H1 (cell line): ENCODE data around the gene KIT. TPM values are rescaled to one million over a fixed set of nuclear protein-coding genes. Genes with fewer than 3 reads are reported as not detected.

Experiments used
- CTCF ChIA-PET: fragments of 300-600 bp; sonication (Branson Sonifier 250); formaldehyde crosslinking; loops from one replicate; lab custom pipeline; 2021; ENCODE audit not compliant: partially characterized antibody; lab: Charles Lee
- POLR2A ChIA-PET: fragments of 300-600 bp; sonication (Branson Sonifier 250); formaldehyde crosslinking; loops from one replicate; lab custom pipeline; 2021; ENCODE audit warnings: inconsistent platforms; ENCODE audit not compliant: partially characterized antibody; lab: Charles Lee
- DNase-seq, 2 experiments: peaks; one replicate each; pipeline versions ENCODE4 v3.0.0 to v3.0.0-alpha.2; 2010 to 2022; ENCODE audit warnings: low spot score in 2 of 2, low read depth in 1 of 2, mixed read lengths in 1 of 2
- FAIRE-seq: peaks from 2 replicates; lab custom pipeline; 2011; peaks lifted over from hg19 to GRCh38; lab: Jason Lieb, UNC
- H2AFZ ChIP-seq: 2 replicates; pipeline ENCODE4 v1.8.1; 2012; ENCODE audit warnings: low read length, inconsistent platforms
- H2AK5ac ChIP-seq: 2 replicates; pipeline ENCODE4 v1.6.1; 2013; ENCODE audit warnings: low read depth, low read length
- H2BK120ac ChIP-seq: replicated peaks from 2 replicates; pipeline ENCODE3; 2013; ENCODE audit warnings: low read depth, low read length, inconsistent platforms
- H2BK12ac ChIP-seq: 2 replicates; pipeline ENCODE4 v1.6.1; 2013; ENCODE audit warnings: low read depth, low read length
- H2BK15ac ChIP-seq: 2 replicates; pipeline ENCODE4 v1.6.1; 2013; ENCODE audit warnings: low read length
- H2BK20ac ChIP-seq: 2 replicates; pipeline ENCODE4 v1.6.1; 2013; ENCODE audit warnings: low read length
- H2BK5ac ChIP-seq: 2 replicates; pipeline ENCODE4 v1.6.1; 2013; ENCODE audit warnings: low read depth, low read length
- H3K14ac ChIP-seq: 2 replicates; pipeline ENCODE4 v1.6.1; 2013; ENCODE audit warnings: inconsistent platforms; ENCODE audit not compliant: insufficient read length
- H3K18ac ChIP-seq: 2 replicates; pipeline ENCODE4 v1.6.1; 2013; ENCODE audit warnings: low read length; ENCODE audit errors: extremely low read depth
- H3K23ac ChIP-seq: 2 replicates; pipeline ENCODE4 v1.6.1; 2013; ENCODE audit warnings: inconsistent platforms; ENCODE audit not compliant: insufficient read length
- H3K23me2 ChIP-seq: 2 replicates; pipeline ENCODE4 v1.6.1; 2013; ENCODE audit warnings: low read depth, low read length
- H3K27ac ChIP-seq: 2 replicates; pipeline ENCODE4 v1.6.1; 2011; ENCODE audit warnings: low read depth, low read length, inconsistent platforms
- H3K27me3 ChIP-seq, 4 experiments: replicated peaks in 1 of 4; 1 replicate in 1 of 4; 2 replicates in 3 of 4; pipeline versions ENCODE4 v1.6.1 to v1.8.1; 2011 to 2013; ENCODE audit warnings: low read length in 3 of 4, mild to moderate bottlenecking in 3 of 4, inconsistent platforms in 2 of 4, mixed read lengths in 2 of 4, moderate library complexity in 1 of 4; ENCODE audit not compliant: control insufficient read depth in 3 of 4, insufficient read depth in 3 of 4; ENCODE audit errors: extremely low read depth in 1 of 4
- H3K36me3 ChIP-seq, 4 experiments: 2 replicates each; pipeline versions ENCODE4 v1.6.1 to v1.8.1; 2011 to 2013; ENCODE audit warnings: mild to moderate bottlenecking in 4 of 4, low read length in 3 of 4, moderate library complexity in 2 of 4, control low read depth in 1 of 4, inconsistent platforms in 1 of 4; ENCODE audit not compliant: insufficient read depth in 4 of 4, control insufficient read depth in 2 of 4
- H3K4ac ChIP-seq: replicated peaks from 2 replicates; pipeline ENCODE3; 2013; ENCODE audit warnings: low read length, low read depth, mixed read lengths, inconsistent platforms; ENCODE audit not compliant: insufficient read length
- H3K4me1 ChIP-seq, 4 experiments: replicated peaks in 1 of 4; 1 replicate in 1 of 4; 2 replicates in 3 of 4; pipeline versions ENCODE4 v1.6.1 to v1.8.1; 2011 to 2013; ENCODE audit warnings: low read length in 3 of 4, inconsistent platforms in 2 of 4, mixed read lengths in 1 of 4; ENCODE audit not compliant: insufficient read depth in 4 of 4, control insufficient read depth in 3 of 4
- H3K4me2 ChIP-seq, 2 experiments: 2 replicates each; pipeline versions ENCODE4 v1.6.1 to v1.8.1; 2011 to 2013; ENCODE audit warnings: low read depth in 2 of 2, low read length in 2 of 2, control low read depth in 1 of 2, inconsistent platforms in 1 of 2, mild to moderate bottlenecking in 1 of 2; ENCODE audit not compliant: insufficient read depth in 1 of 2
- H3K4me3 ChIP-seq, 4 experiments: fragments of 200-600, 300-600 bp in 1 of 4; sonication (generic), shearing (Covaris generic), sonication (Bioruptor Twin) in 1 of 4; 2 replicates each; pipeline versions ENCODE4 v1.5.1 to v1.8.1; 2011 to 2016; ENCODE audit warnings: low read length in 4 of 4, low read depth in 3 of 4, control low read depth in 2 of 4, inconsistent platforms in 2 of 4, mild to moderate bottlenecking in 2 of 4, mixed read lengths in 1 of 4, moderate library complexity in 1 of 4; ENCODE audit not compliant: insufficient read depth in 2 of 4; ENCODE audit errors: extremely low read depth in 1 of 4
- H3K56ac ChIP-seq: replicated peaks from 2 replicates; pipeline ENCODE3; 2013; ENCODE audit warnings: low read depth, mild to moderate bottlenecking, mixed read lengths, low read length, inconsistent platforms; ENCODE audit not compliant: insufficient read length
- H3K79me1 ChIP-seq: 2 replicates; pipeline ENCODE4 v1.6.1; 2013; ENCODE audit warnings: low read depth, low read length, control low read depth
- H3K79me2 ChIP-seq, 2 experiments: 2 replicates each; pipeline versions ENCODE4 v1.6.1 to v1.8.1; 2012 to 2013; ENCODE audit warnings: low read length in 2 of 2, mild to moderate bottlenecking in 2 of 2, inconsistent platforms in 1 of 2; ENCODE audit not compliant: insufficient read depth in 2 of 2, control insufficient read depth in 1 of 2
- H3K9ac ChIP-seq, 4 experiments: replicated peaks in 1 of 4; 1 replicate in 1 of 4; 2 replicates in 3 of 4; pipeline versions ENCODE4 v1.6.1 to v1.8.1; 2011 to 2013; ENCODE audit warnings: low read depth in 3 of 4, low read length in 3 of 4, control low read depth in 2 of 4, mild to moderate bottlenecking in 2 of 4, moderate library complexity in 2 of 4, inconsistent platforms in 1 of 4; ENCODE audit errors: extremely low read depth in 1 of 4
- H3K9me3 ChIP-seq, 2 experiments: 2 replicates each; pipeline versions ENCODE4 v1.6.1 to v1.8.1; 2012 to 2013; ENCODE audit warnings: mild to moderate bottlenecking in 2 of 2, moderate library complexity in 2 of 2, control low read depth in 1 of 2, inconsistent platforms in 1 of 2, low read depth in 1 of 2, low read length in 1 of 2, mixed read lengths in 1 of 2; ENCODE audit not compliant: insufficient read depth in 2 of 2
- H4K20me1 ChIP-seq, 2 experiments: replicated peaks in 1 of 2; 2 replicates each; pipeline versions ENCODE3 to v1.8.1; 2011 to 2013; ENCODE audit warnings: inconsistent platforms in 2 of 2, low read length in 2 of 2, mild to moderate bottlenecking in 1 of 2; ENCODE audit not compliant: insufficient read depth in 2 of 2, control insufficient read depth in 1 of 2
- H4K5ac ChIP-seq: 2 replicates; pipeline ENCODE4 v1.6.1; 2013; ENCODE audit warnings: low read length, low read depth, mixed read lengths, inconsistent platforms; ENCODE audit not compliant: insufficient read length
- H4K8ac ChIP-seq: 2 replicates; pipeline ENCODE4 v1.8.0; 2013; ENCODE audit warnings: mild to moderate bottlenecking, moderate library complexity, low read length, inconsistent platforms; ENCODE audit not compliant: insufficient read depth; ENCODE audit errors: extremely low read depth
- H4K91ac ChIP-seq: replicated peaks from 2 replicates; pipeline ENCODE3; 2013; ENCODE audit warnings: low read length, mixed read lengths, inconsistent platforms; ENCODE audit not compliant: insufficient read length
- CBX5 ChIP-seq: fragments of 300-800, 300-1000 bp; sonication (generic); IDR thresholded peaks from 2 replicates; pipeline ENCODE4 v1.7.1; 2016; ENCODE audit warnings: antibody characterized with exemption, low read length, low read depth
- HDAC6 ChIP-seq: IDR thresholded peaks from one replicate; pipeline ENCODE4 v1.7.1; 2012; ENCODE audit warnings: low read depth, mild to moderate bottlenecking, inconsistent platforms, low read length, moderate library complexity
- RBBP5 ChIP-seq: IDR thresholded peaks from 2 replicates; pipeline ENCODE4 v1.7.1; 2012; ENCODE audit warnings: low read depth, mild to moderate bottlenecking, inconsistent platforms, low read length, moderate library complexity, borderline replicate concordance
- SIX5 ChIP-seq: IDR thresholded peaks from 2 replicates; pipeline ENCODE4 v1.6.1; 2011; ENCODE audit warnings: mild to moderate bottlenecking, low read depth, low read length
- SP2 ChIP-seq: IDR thresholded peaks from 2 replicates; pipeline ENCODE4 v1.6.1; 2012; ENCODE audit warnings: mild to moderate bottlenecking, low read length, inconsistent platforms
- SRF ChIP-seq: IDR thresholded peaks from 2 replicates; pipeline ENCODE4 v1.6.1; 2011; ENCODE audit warnings: mild to moderate bottlenecking, low read depth, low read length, moderate library complexity
- WGBS, 2 experiments: shearing (Covaris generic) in 1 of 2; methylation state at CpG; one replicate each; pipeline versions ENCODE4 v1.1.6 to v1.1.7; 2013 to 2015; ENCODE audit warnings: low lambda C conversion rate in 2 of 2, mixed read lengths in 2 of 2, inconsistent platforms in 1 of 2, low coverage in 1 of 2, missing lambda C conversion rate in 1 of 2; ENCODE audit not compliant: insufficient replicate concordance in 2 of 2, insufficient coverage in 1 of 2, insufficient read length in 1 of 2; ENCODE audit errors: extremely low coverage in 1 of 2, missing lambda C conversion rate in 1 of 2; 5-methylcytosine and 5-hydroxymethylcytosine counted together
- long read RNA-seq, 2 experiments: library from RNA in 1 of 2; library from capped mRNA in 1 of 2; stranded (forward); transcript quantifications; one replicate each; pipeline ENCODE4 v2.0.0, GENCODE V29; 2021; ENCODE audit warnings: inconsistent platforms in 1 of 2
- polyA minus RNA-seq, 3 experiments: library from RNA; depleted of rRNA, polyadenylated mRNA; stranded (reverse); fragments of >200 nt; gene quantifications; 1 replicate in 2 of 3; 2 replicates in 1 of 3; pipeline ENCODE4 v1.2.3, GENCODE V29; 2011
- polyA plus RNA-seq, 7 experiments: library from polyadenylated mRNA; depleted of rRNA in 3 of 7; stranded (reverse) in 5 of 7; unstranded in 2 of 7; fragments of >200 nt in 5 of 7; fragments of 200-250 nt in 2 of 7; gene quantifications; 1 replicate in 5 of 7; 2 replicates in 1 of 7; 4 replicates in 1 of 7; pipeline versions ENCODE4 v1.2.1 to v1.2.3, GENCODE V29; 2011 to 2013; ENCODE audit warnings: missing spikeins in 2 of 7, mixed read lengths in 2 of 7
- total RNA-seq: library from RNA; stranded (reverse); fragmentation: NEBNext Ultra II Directional; extraction: Animal tissue kit (Norgen Biotek cat#: 25700); gene quantifications from 2 replicates; pipeline ENCODE4 v1.2.1, GENCODE V29; 2021

KIT gene
- total RNA-seq (24.8 and 27.7 TPM in 2 replicates), polyA plus RNA-seq (2011; rRNA removed) (10.2 and 14.4 TPM in 2 replicates), polyA minus RNA-seq (2011; rRNA and poly(A)+ RNA removed) (48.1 and 68.2 TPM in 2 replicates)
- polyA plus RNA-seq (2011; cell fraction: cytosol; rRNA removed): 15.5 TPM
- 14.3 TPM for polyA plus RNA-seq (2011; cell fraction: nucleus; rRNA removed)
- 13.2 to 19.5 TPM (median 15.7 TPM) in 4 replicates for polyA plus RNA-seq (2012, experiment 1 of 2)
- polyA plus RNA-seq (2012, experiment 2 of 2): 0.83 TPM
- 27.9 TPM for polyA plus RNA-seq (2013, experiment 1 of 2)
- 27.5 TPM for polyA plus RNA-seq (2013, experiment 2 of 2)
- 23.2 TPM for polyA minus RNA-seq (2011; cell fraction: cytosol; rRNA and poly(A)+ RNA removed)
- polyA minus RNA-seq (2011; cell fraction: nucleus; rRNA and poly(A)+ RNA removed): 34.8 TPM
- long read RNA-seq, experiment 1, partial matches to known transcripts: 22 of 27 reads
- long read RNA-seq, experiment 1, other reads (novel, unspliced or antisense): 5 of 27 reads
- long read RNA-seq, experiment 2, partial matches to known transcripts: 1 of 3 reads
- long read RNA-seq, experiment 2, other reads (novel, unspliced or antisense): 1 of 3 reads

DNA sequence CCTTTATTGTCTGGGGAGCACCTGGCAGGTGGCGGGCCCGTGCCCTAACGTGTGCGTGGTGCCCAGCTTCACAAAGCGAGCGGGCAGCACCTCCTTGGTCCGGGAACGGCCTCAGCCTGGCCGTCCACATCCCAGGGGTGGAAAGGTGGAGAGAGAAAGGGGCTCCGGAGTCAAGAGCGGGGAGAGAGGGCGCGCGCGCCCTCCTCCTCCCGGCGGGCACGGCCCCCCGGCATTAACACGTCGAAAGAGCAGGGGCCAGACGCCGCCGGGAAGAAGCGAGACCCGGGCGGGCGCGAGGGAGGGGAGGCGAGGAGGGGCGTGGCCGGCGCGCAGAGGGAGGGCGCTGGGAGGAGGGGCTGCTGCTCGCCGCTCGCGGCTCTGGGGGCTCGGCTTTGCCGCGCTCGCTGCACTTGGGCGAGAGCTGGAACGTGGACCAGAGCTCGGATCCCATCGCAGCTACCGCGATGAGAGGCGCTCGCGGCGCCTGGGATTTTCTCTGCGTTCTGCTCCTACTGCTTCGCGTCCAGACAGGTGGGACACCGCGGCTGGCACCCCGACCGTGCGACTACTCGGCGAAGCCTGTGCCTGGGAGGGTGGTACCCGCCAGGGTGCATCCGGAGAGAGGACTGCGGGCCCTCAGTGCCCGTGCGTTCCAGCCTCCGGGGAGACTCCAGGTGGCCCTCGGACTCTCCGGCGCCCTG is at the start of gene KIT:
KIT (plus strand) TSS at position 407 of the 701 bp plus-strand sequence; CDS start at position 465, 58 bp downstream.
- no peak within 1 kb of the TSS for H3K23ac ChIP-seq
- no peaks in the 10 kb centered on the region for H3K9me3 ChIP-seq
- peaks cover 9 to 12% of the 10 kb centered on the region in 2 experiments for H4K20me1 ChIP-seq
- FAIRE-seq: no peak
- peak; percentile 66 to 93 for DNase-seq
- peak within 1 kb of the TSS; percentile 84; the same call in 1 of the 2 replicates for H2BK20ac ChIP-seq
- peak within 1 kb of the TSS; percentile 13 for H2BK120ac ChIP-seq
- WGBS, 2 experiments: 2% methylated on average over 43 of the region's 72 CpGs; no CpG with 5 or more reads in 1 of the 2 experiments
- H3K4ac ChIP-seq: peak within 1 kb of the TSS; percentile 64
- H3K27ac ChIP-seq: peak within 1 kb of the TSS; percentile 38; the same call in 1 of the 2 replicates
- H4K8ac ChIP-seq: peak within 1 kb of the TSS; percentile 95
- ChIA-PET POLR2A (interaction anchor here (0.6 to 2.8 kb wide), 16 partner anchors 9 to 273 kb away, joined by 3 to 22 read pairs (median 4); no protein-coding TSS in a partner anchor), CTCF (interaction anchor here (0.6 to 0.7 kb wide), 2 partner anchors 18 to 421 kb away, joined by 3 read pairs; no protein-coding TSS in a partner anchor)
- H3K4me1 ChIP-seq: peaks cover 5 to 6% (median 6%) of the 10 kb centered on the region in 4 experiments; a peak in 6 of 7 replicates
- H3K14ac ChIP-seq: no peak within 1 kb of the TSS
- peak within 1 kb of the TSS; percentile 96 for H2BK15ac ChIP-seq
- peak within 1 kb of the TSS; percentile 89 for H4K5ac ChIP-seq
- H3K4me2 ChIP-seq: peak within 1 kb of the TSS; percentile 95
- peak within 1 kb of the TSS; percentile 89 for H3K18ac ChIP-seq
- H3K56ac ChIP-seq: peak within 1 kb of the TSS; percentile 73
- H3K79me2 ChIP-seq: peaks cover 6 to 29% of the 10 kb centered on the region in 2 experiments; a peak in 3 of 4 replicates
- no peaks in the 10 kb centered on the region for H3K36me3 ChIP-seq
- peak within 1 kb of the TSS; percentile 56 to 84 (median 83) for H3K9ac ChIP-seq
- H3K27me3 ChIP-seq: peaks cover 3 to 32% (median 24%) of the 10 kb centered on the region in 4 experiments
- peak within 1 kb of the TSS; percentile 73 for H4K91ac ChIP-seq
- peak within 1 kb of the TSS; percentile 69 for H2BK12ac ChIP-seq
- H3K23me2 ChIP-seq: peaks cover 19% of the 10 kb centered on the region
- H3K4me3 ChIP-seq: peak within 1 kb of the TSS; percentile 79 to 88 (median 82)
- H3K79me1 ChIP-seq: no peaks in the 10 kb centered on the region
- peak within 1 kb of the TSS; percentile 60; the same call in 1 of the 2 replicates for H2BK5ac ChIP-seq
- H2AFZ ChIP-seq: peak within 1 kb of the TSS; percentile 66
- H2AK5ac ChIP-seq: no peak within 1 kb of the TSS
- TF ChIP-seq HDAC6 (no peak), CBX5 (no peak), SRF (no peak), SIX5 (no peak), SP2 (no peak), RBBP5 (peak; percentile 60; the same call in 1 of the 2 replicates)
